T-helper 1 cell (primary cell): ENCODE data around the gene SCGB1C2.

Experiments
- DNase-seq, 5 donors: peaks; one replicate each; pipeline ENCODE4 v3.0.0-alpha.2; 2012 to 2020

The SCGB1C2 gene

DNA sequence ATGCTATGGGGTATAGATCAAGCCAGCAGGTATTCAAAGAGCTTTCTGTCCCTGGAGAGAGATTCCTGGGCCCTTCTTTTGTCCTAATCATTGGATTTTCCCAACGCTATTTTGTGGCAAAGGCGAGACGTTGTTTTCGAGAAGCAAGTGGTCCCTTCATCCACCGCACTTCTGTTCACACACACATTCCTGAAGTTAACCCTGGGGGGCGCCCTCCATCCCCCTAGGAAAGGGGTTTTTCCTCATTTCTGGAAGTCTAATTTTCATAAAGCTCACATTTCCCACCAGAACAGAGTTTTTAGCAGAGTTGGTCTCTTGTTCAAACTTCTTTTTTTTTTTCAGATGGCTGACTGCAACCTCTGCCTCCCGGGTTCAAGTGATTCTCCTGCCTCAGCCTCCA lies 11.9 kb downstream of the SCGB1C2 start:
- peak in 1 of 5 donors; percentile 0 for DNase-seq

DNA sequence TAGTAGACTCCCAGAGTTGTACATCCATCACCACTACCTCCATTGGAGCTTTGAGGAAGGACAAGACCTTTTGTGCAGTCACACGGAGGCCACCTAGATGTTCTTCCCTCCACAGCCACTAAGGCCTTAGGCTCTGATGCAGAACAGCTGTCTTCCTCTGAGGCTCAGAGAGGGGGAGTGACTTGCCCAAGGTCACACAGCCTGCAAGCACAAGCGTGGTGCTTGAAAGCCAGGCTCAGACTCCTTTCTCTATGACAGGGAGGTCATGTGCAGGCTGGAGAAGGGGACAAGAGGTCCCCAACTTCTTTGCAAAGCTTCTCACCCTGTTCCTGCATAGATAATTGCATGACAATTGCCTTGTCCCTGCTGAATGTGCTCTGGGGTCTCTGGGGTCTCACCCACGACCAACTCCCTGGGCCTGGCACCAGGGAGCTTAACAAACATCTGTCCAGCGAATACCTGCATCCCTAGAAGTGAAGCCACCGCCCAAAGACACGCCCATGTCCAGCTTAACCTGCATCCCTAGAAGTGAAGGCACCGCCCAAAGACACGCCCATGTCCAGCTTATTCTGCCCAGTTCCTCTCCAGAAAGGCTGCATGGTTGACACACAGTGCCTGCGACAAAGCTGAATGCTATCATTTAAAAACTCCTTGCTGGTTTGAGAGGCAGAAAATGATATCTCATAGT lies 12.7 kb downstream of the SCGB1C2 start:
- peak in 1 of 5 donors; percentile 3 for DNase-seq

DNA sequence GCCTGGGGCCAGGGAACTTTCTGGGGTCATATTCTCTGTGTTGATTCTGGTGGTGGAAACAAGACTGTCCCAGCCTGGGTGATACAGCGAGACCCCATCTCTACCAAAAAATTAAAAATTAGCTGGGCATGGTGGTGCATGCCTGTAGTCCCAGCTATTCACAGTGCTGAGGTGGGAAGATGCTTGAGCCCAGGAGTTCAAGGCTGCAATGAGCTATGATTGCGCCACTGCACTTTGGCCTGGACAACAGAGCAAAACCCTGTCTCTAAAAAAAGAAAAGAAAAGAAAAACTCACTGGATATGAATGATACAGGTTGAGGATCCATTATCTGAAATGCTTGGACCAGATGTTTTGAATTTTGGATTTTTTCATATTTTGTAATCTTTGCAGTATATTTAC lies 13.6 kb downstream of the SCGB1C2 start:
- DNase-seq: no peak

DNA sequence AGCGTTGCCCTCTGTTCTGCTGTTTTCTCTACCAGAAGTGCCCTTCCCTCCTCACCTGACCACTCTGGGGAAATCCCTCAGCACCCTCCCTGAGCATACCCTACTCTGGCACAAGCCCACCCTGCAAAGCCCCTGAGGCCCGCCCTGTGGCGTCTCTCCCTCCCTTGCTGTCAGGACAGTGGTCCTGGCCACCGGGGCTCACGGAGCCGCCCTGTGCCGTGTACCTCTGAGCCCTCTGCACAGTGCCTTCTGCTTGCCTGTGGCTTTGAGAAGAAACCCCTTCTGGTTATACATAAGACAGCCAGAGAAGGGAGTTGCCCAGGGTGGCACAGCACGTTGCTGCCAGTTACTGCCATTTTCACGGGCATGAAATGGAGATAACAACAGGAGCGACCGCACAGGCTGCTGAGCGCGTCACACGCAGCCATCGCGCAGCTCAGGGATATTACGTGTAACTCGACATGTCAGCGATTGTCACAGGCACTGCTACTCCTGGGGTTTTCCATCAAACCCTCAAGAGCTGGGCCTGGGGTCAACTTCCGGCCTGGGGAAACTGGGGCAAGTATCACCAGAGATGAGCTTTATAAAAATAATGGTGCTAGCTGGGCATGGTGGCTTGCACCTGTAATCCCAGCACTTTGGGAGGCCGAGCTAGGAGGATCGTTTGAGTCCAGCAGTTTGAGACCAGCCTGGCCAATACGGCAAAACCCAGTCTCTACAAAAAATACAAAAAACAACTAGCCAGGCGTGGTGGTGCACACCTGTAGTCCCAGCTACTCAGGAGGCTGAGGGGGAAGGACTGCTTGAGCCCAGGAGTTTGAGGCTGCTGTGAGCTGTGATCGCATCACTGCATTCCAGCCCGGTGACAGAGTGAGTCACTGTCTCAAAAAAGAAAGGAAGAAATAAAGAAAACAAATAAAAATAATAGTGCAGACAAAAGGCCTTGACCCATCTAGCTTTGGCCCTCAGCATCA lies 14.8 kb downstream of the SCGB1C2 start:
- peak in 1 of 5 donors; percentile 6 for DNase-seq

DNA sequence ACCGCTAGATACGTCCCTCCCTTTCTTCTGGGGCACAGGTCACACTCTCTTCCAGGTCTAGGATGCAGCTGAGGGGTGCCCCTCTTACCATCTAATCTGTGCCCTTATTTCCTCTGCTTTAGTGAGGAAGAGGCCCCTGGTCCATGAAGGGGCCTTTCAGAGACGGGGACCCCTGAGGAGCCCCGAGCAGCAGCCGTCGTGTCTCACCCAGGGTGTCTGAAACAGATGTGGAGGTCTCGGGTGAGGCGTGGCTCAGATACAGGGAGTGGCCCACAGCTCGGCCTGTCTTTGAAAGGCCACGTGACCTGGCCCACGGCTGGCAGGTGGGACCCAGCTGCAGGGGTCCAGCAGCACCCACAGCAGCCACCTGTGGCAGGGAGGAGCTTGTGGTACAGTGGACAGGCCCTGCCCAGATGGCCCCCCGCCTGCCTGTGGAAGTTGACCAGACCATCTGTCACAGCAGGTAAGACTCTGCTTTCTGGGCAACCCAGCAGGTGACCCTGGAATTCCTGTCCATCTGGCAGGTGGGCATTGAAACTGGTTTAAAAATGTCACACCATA lies 15.6 kb downstream of the SCGB1C2 start:
- DNase-seq: peak in 1 of 5 donors; percentile 3

DNA sequence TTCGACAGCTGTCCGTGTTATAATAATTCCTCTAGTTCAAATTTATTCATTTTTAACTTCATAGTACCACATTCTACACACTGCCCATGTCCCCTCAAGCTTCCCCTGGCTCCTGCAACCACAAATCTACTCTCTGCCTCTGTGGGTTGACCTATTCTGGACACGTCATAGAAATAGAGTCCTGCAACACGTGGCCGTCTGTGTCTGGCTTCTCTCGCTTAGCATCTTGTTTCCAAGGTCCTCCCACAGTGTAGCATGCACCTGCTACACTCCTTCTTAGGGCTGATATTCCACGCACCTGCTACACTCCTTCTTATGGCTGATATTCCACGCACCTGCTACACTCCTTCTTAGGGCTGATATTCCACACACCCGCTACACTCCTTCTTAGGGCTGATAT lies 16.5 kb downstream of the SCGB1C2 start:
- DNase-seq: peak in 1 of 5 donors; percentile 7

DNA sequence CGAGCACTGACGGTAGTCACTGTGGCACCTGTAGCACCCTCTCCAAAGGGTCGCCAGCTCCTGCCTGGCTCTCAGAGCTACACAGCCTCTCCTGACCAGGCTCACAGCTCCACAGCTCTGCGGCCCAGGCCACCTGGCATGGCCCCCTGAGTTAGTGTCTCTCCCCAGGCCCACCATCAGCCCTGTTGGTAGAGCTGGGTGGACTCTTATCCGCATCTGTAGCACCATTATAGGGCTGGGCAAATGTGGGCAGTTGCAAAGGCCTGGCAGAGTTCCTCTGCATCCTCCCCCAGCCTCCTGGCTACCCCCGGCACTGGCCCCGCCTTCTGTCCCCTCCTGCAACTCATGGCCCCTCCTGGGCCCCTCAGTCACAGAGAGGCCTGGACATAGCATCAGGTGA lies 18.2 kb downstream of the SCGB1C2 start:
- no peak for DNase-seq

DNA sequence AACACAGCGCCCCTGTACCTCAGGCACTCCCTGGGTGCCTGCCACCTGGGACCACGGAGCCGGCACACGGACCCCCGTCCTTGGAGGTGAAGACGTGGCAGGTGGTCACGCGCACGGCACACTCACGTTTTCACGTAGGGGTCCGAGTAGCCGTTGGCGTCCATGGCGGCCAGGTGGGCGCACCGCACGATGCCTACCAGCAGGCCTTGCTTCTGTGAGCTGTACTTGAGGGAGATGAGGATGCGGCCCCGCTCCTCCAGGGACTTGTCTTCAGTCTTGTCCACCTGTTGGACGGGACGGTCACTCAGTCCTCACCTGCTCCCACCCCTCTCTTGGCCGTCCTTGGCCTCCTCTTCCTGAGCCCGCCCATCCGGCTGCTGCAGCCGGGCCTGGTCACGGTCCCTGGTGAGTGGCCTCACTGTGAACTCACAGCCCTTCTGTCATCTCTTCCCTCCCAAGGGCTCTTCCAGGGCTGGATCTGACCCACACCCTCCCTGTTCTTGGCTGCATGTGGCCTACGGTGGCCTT lies 18.8 kb downstream of the SCGB1C2 start:
- DNase-seq: no peak

DNA sequence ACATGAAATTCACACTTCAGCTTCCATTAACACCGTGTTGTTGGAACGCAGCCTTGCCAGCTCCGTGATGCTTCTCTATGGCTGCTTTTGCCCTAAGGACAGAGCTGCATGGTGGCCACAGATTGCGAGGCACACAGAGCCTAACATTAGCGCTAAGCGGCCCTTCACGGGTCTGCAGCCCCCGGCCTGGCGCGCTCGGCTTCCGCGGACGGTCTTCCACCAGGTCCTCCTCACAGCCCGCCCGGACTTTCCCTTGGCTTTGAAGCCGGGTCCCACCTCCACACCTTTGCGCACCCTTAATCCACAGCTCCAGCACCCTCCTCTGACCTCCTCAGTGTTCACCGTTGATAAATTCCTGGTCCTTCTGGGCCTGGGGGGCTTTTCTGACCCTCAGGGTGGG lies 19.6 kb downstream of the SCGB1C2 start:
- no peak for DNase-seq

DNA sequence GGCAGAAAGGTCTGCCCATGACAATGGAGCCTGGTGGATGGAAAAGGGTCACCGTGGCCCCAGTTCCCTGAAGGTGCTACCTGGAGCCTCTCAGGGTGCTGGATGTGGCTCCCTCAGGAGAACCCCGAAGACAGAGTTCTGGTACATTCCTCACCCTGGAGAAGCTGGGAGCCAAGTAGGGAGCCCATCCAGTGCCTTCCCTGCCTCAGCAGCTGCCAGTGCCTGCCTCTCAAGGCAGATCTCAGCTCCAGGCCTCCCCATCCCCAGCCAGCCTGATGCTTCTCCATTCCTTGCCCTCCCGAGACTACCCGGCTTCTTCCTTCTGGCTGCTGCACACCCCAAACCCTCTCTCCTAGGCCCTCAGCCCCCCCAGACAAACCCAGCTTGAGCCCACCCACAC lies 20.5 kb downstream of the SCGB1C2 start:
- no peak for DNase-seq

DNA sequence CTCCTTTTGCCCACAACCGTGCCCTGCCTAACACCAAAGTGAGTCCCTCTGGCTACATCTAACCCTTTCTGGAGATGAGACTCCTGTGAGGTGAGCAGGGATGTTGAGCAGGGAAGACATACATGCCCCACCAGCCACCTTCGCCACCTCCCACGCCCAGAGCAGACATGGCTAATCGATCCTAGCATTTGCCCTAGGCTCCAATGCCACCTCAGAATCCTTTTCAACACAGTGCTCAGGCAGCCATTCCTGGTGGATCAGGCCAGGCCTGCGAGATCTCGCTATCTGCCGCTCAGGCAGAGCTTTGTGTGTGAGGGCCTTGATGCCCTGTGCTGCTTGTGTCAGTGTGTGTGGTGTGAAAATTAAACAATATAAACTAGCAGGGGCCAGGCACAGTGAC lies 21.0 kb downstream of the SCGB1C2 start:
- no peak for DNase-seq

DNA sequence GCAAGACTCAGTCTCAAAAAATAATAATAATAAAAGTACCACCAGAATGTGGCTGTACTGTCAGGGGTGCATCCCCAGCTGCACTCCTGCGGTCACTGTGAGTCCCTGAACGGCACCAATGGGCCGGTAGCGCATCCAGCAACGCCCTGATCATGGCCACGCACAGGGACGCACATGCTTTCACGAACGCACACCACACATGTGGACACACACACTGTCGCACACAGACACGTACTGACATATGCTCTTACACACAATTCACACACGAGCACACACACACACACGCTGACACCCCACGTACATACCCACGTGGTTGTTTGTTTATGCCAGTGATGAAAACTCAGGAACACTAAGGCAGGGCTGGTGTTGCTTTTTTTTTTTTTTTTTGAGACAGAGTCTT lies 22.2 kb downstream of the SCGB1C2 start:
- DNase-seq: no peak

DNA sequence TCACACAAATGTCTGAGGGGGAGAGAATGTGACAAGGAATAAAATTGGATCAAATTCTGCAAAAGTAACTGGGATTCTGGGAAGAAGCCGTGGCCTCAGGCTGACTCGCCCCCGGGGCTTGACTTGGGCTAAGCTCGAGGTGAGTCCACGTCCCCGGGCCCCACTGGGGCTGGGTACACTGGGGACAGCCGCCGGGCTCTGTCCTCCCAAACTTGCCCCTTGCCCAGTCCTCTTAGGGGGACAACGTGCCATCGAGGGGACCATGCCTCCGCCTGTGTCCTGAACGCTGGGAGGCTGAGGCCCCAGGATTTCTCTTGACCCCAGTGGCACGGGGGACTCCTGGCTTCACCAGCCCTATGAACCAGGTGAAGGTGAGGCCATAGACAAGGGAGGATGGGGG lies 23.0 kb downstream of the SCGB1C2 start:
- DNase-seq: no peak

DNA sequence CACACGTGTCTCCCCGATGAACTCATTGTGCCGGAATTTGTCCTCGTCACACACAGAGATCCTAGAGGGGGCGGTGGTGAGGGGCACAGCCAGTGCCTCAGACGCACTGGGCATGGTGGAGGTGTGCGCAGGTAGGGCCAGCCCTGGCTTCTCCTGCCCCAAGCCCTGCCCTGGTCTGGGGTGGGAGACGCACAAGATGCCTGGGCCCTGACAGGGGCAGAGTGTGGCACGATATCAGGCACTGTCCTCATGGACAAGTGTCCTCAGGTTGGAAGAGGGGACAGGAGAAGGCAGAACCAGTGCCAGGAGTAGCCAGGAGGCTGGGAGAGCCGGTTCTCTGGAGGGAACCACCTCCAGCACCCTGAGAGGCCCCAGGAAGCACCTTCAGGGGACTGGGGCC lies 24.1 kb downstream of the SCGB1C2 start:
- no peak for DNase-seq

DNA sequence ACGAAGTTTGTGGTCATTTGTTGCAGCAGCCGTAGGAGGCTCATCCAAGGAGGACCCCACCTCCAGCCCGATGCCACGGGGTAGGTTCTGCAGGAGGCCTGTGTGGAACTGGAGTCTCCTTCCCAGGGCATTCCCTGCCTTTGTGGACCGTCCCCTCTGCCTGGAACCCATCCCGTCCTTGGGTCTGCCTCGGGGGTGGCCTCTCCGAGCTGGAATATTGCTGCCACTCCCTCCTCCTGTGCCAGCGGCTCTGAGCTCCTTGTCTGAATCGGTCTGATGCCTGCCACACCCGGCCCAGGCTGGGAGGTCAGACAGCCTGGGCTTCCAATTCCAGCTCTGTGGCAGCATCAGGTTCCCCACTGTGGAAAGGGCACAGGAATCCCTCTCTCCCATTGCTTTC lies 25.3 kb downstream of the SCGB1C2 start:
- no peak for DNase-seq

DNA sequence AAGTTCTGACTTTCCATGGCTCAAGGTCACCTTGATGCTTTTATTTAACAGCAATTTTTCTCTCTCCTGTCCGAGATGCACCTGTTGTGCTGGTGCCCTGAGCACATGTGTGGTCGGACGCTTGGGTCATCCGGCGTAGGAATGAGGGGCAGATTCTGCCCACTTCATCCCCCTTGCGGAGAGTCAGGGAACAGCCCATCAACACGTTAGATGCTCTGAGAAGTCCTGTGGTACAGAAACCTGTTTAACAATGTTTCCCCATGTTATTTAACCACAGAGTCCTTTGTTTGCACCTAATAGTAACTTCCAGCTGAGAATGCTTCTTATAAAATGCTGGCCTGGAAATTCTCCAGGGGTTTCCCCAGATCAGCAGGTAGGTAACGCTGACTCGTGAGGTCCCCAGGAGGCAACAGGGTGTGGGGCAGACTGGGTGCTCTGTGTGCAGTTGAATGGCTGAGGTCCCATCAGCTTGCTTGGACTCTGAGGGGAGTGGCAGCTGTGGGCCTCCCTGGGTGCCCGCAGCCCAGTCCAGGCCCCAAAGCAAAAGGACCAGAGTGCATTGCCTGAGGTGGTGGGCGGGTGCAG lies 26.2 kb downstream of the SCGB1C2 start:
- DNase-seq: no peak

DNA sequence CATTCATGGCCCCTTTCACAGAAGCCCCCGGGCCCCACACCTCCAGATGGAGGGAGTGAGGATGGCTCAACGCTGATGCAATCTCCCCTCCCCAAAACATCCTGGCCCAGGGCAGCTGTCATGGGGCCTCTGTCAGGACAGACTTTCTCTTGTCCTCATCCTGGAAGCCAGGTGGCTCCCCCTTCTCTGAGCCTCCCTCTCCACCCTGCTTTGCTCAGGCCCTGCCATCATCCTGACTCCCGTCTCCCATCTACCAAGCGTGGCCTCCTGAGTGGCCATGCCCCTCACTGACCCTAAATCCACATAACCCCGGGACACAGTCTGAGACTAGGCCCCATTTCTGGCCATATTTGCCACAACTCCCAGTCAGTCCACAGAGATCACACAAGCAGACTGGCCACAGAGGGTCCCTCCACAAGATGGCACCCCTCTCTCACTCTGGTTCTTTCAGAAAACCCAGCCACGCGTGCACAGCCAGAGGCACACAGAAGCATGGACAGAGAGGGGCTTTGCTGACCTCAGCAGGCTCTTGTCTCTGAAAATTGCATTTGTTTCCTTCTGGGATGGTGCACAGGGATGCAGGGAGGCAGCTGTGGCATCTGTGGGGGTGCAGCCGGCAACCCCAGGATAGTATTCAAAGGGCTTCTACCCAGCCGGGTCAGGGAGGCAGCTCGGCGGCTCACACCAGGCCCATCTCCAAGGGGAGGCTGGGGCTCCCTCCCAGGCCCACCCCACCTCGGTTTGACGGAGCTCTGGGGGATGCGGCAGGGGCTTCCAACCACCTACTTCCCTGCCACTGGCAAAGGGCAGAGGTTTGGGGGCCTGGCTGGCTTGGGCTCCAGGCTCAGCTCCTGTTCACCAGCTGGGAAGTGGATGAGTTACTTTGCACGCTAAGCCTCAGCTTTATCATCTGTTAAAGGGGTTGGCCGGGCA lies 27.2 kb downstream of the SCGB1C2 start:
- peak in 1 of 5 donors; percentile 33 for DNase-seq

DNA sequence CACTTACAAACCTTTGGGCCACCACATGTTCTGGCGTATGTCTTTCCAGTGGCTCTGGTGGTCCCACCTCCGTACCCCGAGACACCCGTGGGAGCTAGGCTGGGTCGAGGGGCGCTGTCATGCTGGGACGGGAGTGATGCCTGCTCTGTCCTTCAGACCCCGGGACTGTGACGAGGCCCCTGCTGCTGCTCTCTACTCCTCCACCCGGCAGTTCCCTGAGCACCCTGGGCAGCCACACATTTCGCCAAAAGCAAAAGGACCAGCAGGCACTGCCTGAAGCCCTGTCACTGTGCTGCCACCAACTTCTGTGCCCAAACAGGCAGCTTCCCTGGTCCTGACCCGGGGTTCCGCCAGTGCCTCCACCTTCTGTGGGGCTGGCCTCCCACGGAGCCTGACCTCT lies 28.6 kb downstream of the SCGB1C2 start:
- no peak for DNase-seq

DNA sequence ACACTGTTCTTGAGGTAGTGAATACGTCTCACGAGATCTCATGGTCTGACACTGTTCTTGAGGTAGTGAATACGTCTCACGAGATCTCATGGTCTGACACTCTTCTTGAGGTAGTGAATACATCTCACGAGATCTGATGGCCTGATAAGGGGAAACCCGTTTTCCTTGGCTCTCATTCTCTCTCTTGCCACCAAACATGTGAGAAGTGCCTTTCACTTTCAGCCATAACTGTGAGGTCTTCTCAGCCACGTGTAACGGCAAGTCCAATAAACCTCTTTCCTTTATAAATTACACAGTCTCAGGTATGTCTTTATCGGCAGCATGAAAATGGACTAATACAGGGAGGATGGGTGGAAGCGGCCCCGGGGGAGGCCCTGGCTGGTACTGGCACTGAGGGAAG lies 31.2 kb downstream of the SCGB1C2 start:
- peak in 1 of 5 donors; percentile 16 for DNase-seq

DNA sequence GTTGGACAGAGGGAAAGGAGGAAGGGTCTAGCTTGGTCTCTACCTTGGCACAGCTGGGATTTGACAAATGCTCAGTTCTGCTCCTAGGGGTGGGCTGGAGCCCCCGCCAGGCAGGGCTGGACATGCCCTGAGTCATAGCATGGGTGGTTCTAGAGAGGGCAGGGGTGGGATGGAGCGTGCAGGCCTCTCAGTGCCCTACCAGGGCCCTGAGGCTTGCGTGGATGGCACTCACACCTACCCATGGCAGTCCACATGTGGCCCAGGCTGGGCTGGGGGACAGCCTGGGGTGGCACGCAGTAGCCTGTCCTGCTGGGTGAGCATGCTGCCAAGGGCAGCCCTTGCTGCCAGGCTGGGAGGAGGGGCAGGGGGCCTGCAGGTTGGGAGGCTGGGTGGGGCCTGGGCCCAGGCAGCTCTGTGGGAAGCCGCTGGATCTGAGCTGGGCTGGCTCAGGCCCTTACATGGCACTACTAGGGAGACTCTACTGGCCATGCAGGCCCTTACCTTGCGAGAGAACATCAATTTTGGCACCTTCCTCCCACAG lies 32.8 kb downstream of the SCGB1C2 start:
- no peak for DNase-seq

DNA sequence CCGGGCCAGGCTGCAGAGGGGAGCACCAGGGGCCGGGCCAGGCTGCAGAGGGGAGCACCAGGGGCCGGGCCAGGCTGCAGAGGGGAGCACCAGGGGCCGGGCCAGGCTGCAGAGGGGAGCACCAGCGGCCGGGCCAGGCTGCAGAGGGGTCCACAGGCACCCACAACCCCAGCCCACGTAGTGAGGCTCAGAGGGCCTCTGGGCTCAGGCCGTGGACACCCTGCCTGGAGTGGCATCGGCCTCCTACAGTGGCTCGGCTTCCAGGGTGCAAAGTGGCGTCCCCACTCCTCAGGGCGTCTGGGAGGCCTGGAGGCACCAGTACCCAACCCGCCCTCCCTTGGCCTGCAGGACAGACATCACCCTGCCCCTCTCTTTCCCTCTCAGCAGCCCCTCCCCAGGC lies 34.5 kb downstream of the SCGB1C2 start:
- no peak for DNase-seq

DNA sequence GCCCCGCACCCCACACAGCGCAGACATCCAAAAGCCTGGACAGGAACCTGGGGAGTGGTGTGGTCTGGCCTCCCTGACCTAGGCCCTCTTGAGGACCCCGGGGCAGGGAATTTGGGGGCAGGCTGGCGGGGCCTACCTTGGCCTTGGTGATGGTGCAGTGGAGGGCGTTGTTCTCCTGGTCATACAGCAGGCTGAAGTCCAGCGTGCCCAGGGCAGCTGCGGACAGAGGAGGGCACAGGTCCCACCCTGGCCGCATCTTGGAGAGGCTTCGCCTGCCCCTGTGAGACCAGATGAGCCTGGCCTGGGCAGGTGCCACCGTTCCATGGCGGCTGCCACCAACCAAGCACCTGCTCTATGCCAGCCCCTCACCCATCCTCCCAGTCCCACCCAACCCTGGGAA lies 35.0 kb downstream of the SCGB1C2 start:
- DNase-seq: no peak
